CD8-positive, alpha-beta memory T cell (primary cell): ENCODE results near the gene GPR37L1. TPM values are rescaled to one million over a fixed set of nuclear protein-coding genes. Genes with fewer than 3 reads are reported as not detected.

Source experiments
- CTCF ChIA-PET: fragments of 350-600 bp; sonication (Branson Sonifier 250); formaldehyde crosslinking; loops from one replicate; lab custom pipeline; 2021; ENCODE audit warnings: antibody characterized with exemption; lab: Charles Lee
- POLR2A ChIA-PET: fragments of 350-600 bp; sonication (Branson Sonifier 250); formaldehyde crosslinking; loops from one replicate; lab custom pipeline; 2021; ENCODE audit warnings: antibody characterized with exemption; lab: Charles Lee
- DNase-seq, 5 donors: peaks; one replicate each; pipeline versions ENCODE4 v3.0.0 to v3.0.0-alpha.2; 2020 to 2022; ENCODE audit warnings: mixed read lengths in 1 of 5
- H3K27ac ChIP-seq: one replicate; pipeline ENCODE4 v1.7.0; 2013; ENCODE audit warnings: low read depth, mild to moderate bottlenecking, low read length, moderate library complexity
- H3K27me3 ChIP-seq: 2 replicates; pipeline ENCODE4 v1.7.0; 2013; ENCODE audit warnings: low read length, mild to moderate bottlenecking; ENCODE audit not compliant: insufficient read depth, poor library complexity, severe bottlenecking
- H3K36me3 ChIP-seq: 2 replicates; pipeline ENCODE4 v1.7.0; 2013; ENCODE audit warnings: mild to moderate bottlenecking, low read length, moderate library complexity; ENCODE audit not compliant: insufficient read depth
- H3K4me1 ChIP-seq: 2 replicates; pipeline ENCODE4 v1.7.0; 2013; ENCODE audit warnings: mild to moderate bottlenecking, low read length, moderate library complexity; ENCODE audit not compliant: insufficient read depth
- H3K4me3 ChIP-seq: 2 replicates; pipeline ENCODE4 v1.7.0; 2013; ENCODE audit warnings: mild to moderate bottlenecking, low read length
- H3K9me3 ChIP-seq: 2 replicates; pipeline ENCODE4 v1.7.0; 2013; ENCODE audit warnings: mild to moderate bottlenecking, low read length
- H3K27ac Mint-ChIP-seq, 8 donors: one replicate each; pipeline ENCODE4 v1.8.0; 2020 to 2021; ENCODE audit warnings: mixed read lengths in 8 of 8, mild to moderate bottlenecking in 6 of 8, inconsistent platforms in 3 of 8, moderate library complexity in 3 of 8
- H3K27me3 Mint-ChIP-seq, 2 donors: one replicate each; pipeline ENCODE4 v1.8.0; 2020 to 2021; ENCODE audit warnings: mixed read lengths in 2 of 2, mild to moderate bottlenecking in 1 of 2, moderate library complexity in 1 of 2
- H3K36me3 Mint-ChIP-seq, 3 donors: one replicate each; pipeline ENCODE4 v1.8.0; 2020 to 2021; ENCODE audit warnings: mixed read lengths in 3 of 3, inconsistent platforms in 1 of 3, mild to moderate bottlenecking in 1 of 3
- H3K4me1 Mint-ChIP-seq, 3 donors: one replicate each; pipeline ENCODE4 v1.8.0; 2020 to 2021; ENCODE audit warnings: mixed read lengths in 3 of 3, inconsistent platforms in 1 of 3, mild to moderate bottlenecking in 1 of 3
- H3K4me3 Mint-ChIP-seq, 7 donors: one replicate each; pipeline ENCODE4 v1.8.0; 2020 to 2021; ENCODE audit warnings: mixed read lengths in 7 of 7, mild to moderate bottlenecking in 6 of 7, moderate library complexity in 4 of 7, inconsistent platforms in 2 of 7
- H3K9me3 Mint-ChIP-seq, 5 donors: one replicate each; pipeline ENCODE4 v1.8.0; 2020 to 2022; ENCODE audit warnings: mixed read lengths in 5 of 5, mild to moderate bottlenecking in 3 of 5, moderate library complexity in 2 of 5, inconsistent platforms in 1 of 5
- polyA plus RNA-seq: library from polyadenylated mRNA; unstranded; fragments of 300-500 nt; fragmentation: Illumina TruSeq; gene quantifications from one replicate; pipeline ENCODE4 v1.2.3, GENCODE V29; 2021
- total RNA-seq, 2 experiments: library from RNA; stranded (reverse); gene quantifications; one replicate each; pipeline ENCODE4 v1.2.3, GENCODE V29; 2021

GPR37L1 gene
- total and polyA plus RNA-seq, 3 experiments from 2014 or later, result 0.08 TPM; not detected in 2

GRCh38 chr1:202113690-202114300 is 8.9 kb upstream of the GPR37L1 start:
- H3K36me3 ChIP-seq, result no peaks in the 10 kb centered on the region
- no peaks in the 10 kb centered on the region for H3K4me1 ChIP-seq
- Mint-ChIP-seq H3K4me3 (no peak overlapping the region), H3K27me3 (peaks cover 0 to 3% of the 10 kb centered on the region in 2 donors), H3K9me3 (no peaks in the 10 kb centered on the region), H3K36me3 (no peaks in the 10 kb centered on the region), H3K27ac (peak overlapping the region in 1 of 8 donors; percentile 55), H3K4me1 (peaks cover 0 to 8% (median 0%) of the 10 kb centered on the region in 3 donors)
- no peak overlapping the region for H3K4me3 ChIP-seq
- no peaks in the 10 kb centered on the region for H3K9me3 ChIP-seq
- POLR2A ChIA-PET, result no interaction called here
- H3K27me3 ChIP-seq, result no peaks in the 10 kb centered on the region
- no peak for DNase-seq
- no peak overlapping the region for H3K27ac ChIP-seq
- CTCF ChIA-PET, result interaction anchor here (0.6 kb wide), 1 partner anchor 1519 kb away, joined by 3 read pairs; no protein-coding TSS in a partner anchor

- no peak overlapping the region for H3K27ac ChIP-seq
- no peaks in the 10 kb centered on the region for H3K36me3 Mint-ChIP-seq
- no peaks in the 10 kb centered on the region for H3K27me3 ChIP-seq
- no peaks in the 10 kb centered on the region for H3K9me3 Mint-ChIP-seq
- CTCF ChIA-PET, result no interaction called here
- POLR2A ChIA-PET, result no interaction called here
- H3K27ac Mint-ChIP-seq, result no peak overlapping the region
- H3K4me1 Mint-ChIP-seq, result peaks cover 0 to 8% (median 0%) of the 10 kb centered on the region in 3 donors
- H3K27me3 Mint-ChIP-seq, result peaks cover 1 to 2% of the 10 kb centered on the region in 2 donors
- H3K36me3 ChIP-seq, result no peaks in the 10 kb centered on the region
- no peaks in the 10 kb centered on the region for H3K4me1 ChIP-seq
- no peak overlapping the region for H3K4me3 Mint-ChIP-seq
- no peak for DNase-seq
- H3K4me3 ChIP-seq, result no peak overlapping the region
- no peaks in the 10 kb centered on the region for H3K9me3 ChIP-seq
These were observed 6.4 kb upstream of the GPR37L1 start for GRCh38 chr1:202116287-202116686.

GRCh38 chr1:202117898-202118371 is 4.8 kb upstream of the GPR37L1 start:
- H3K27me3 Mint-ChIP-seq, result peaks cover 1 to 9% of the 10 kb centered on the region in 2 donors
- Histone ChIP-seq H3K4me1 (no peaks in the 10 kb centered on the region), H3K27ac (peak overlapping the region; percentile 62), H3K4me3 (no peak overlapping the region), H3K36me3 (no peaks in the 10 kb centered on the region), H3K27me3 (no peaks in the 10 kb centered on the region), H3K9me3 (no peaks in the 10 kb centered on the region)
- no peak for DNase-seq
- ChIA-PET POLR2A (no interaction called here), CTCF (no interaction called here)
- peaks cover 0 to 8% (median 0%) of the 10 kb centered on the region in 3 donors for H3K4me1 Mint-ChIP-seq
- no peaks in the 10 kb centered on the region for H3K9me3 Mint-ChIP-seq
- no peaks in the 10 kb centered on the region for H3K36me3 Mint-ChIP-seq
- no peak overlapping the region for H3K27ac Mint-ChIP-seq
- H3K4me3 Mint-ChIP-seq, result no peak overlapping the region

- Histone ChIP-seq H3K4me1 (no peaks in the 10 kb centered on the region), H3K27ac (no peak overlapping the region), H3K36me3 (no peaks in the 10 kb centered on the region), H3K9me3 (no peaks in the 10 kb centered on the region), H3K4me3 (no peak overlapping the region), H3K27me3 (no peaks in the 10 kb centered on the region)
- Mint-ChIP-seq H3K27ac (no peak overlapping the region), H3K4me1 (no peaks in the 10 kb centered on the region), H3K36me3 (no peaks in the 10 kb centered on the region), H3K4me3 (no peak overlapping the region), H3K9me3 (no peaks in the 10 kb centered on the region), H3K27me3 (peaks cover 10 to 19% of the 10 kb centered on the region in 2 donors)
- CTCF ChIA-PET, result no interaction called here
- DNase-seq, result no peak
- POLR2A ChIA-PET, result no interaction called here
These were observed 1.7 kb upstream of the GPR37L1 start for GRCh38 chr1:202121006-202121405.

- H3K36me3 Mint-ChIP-seq, result no peaks in the 10 kb centered on the region
- H3K4me1 Mint-ChIP-seq, result no peaks in the 10 kb centered on the region
- no peak overlapping the region for H3K4me3 Mint-ChIP-seq
- no peak for DNase-seq
- Histone ChIP-seq H3K9me3 (no peaks in the 10 kb centered on the region), H3K4me3 (no peak overlapping the region), H3K4me1 (no peaks in the 10 kb centered on the region), H3K27ac (no peak overlapping the region), H3K36me3 (no peaks in the 10 kb centered on the region), H3K27me3 (no peaks in the 10 kb centered on the region)
- no peak overlapping the region for H3K27ac Mint-ChIP-seq
- CTCF ChIA-PET, result no interaction called here
- POLR2A ChIA-PET, result no interaction called here
- H3K27me3 Mint-ChIP-seq, result peaks cover 15 to 28% of the 10 kb centered on the region in 2 donors
- no peaks in the 10 kb centered on the region for H3K9me3 Mint-ChIP-seq
These were observed 658 bp downstream of the GPR37L1 start for GRCh38 chr1:202123336-202123813.

- no peak overlapping the region for H3K27ac Mint-ChIP-seq
- Histone ChIP-seq H3K36me3 (no peaks in the 10 kb centered on the region), H3K4me1 (no peaks in the 10 kb centered on the region), H3K27ac (no peak overlapping the region), H3K4me3 (no peak overlapping the region), H3K9me3 (no peaks in the 10 kb centered on the region), H3K27me3 (no peaks in the 10 kb centered on the region)
- H3K4me3 Mint-ChIP-seq, result no peak overlapping the region
- H3K9me3 Mint-ChIP-seq, result no peaks in the 10 kb centered on the region
- CTCF ChIA-PET, result no interaction called here
- no peak for DNase-seq
- no peaks in the 10 kb centered on the region for H3K36me3 Mint-ChIP-seq
- POLR2A ChIA-PET, result no interaction called here
- peaks cover 15 to 28% of the 10 kb centered on the region in 2 donors for H3K27me3 Mint-ChIP-seq
- H3K4me1 Mint-ChIP-seq, result no peaks in the 10 kb centered on the region
These were observed 1.4 kb downstream of the GPR37L1 start for GRCh38 chr1:202124142-202124541.

GRCh38 chr1:202125611-202126010 is 2.9 kb downstream of the GPR37L1 start:
- H3K4me1 Mint-ChIP-seq, result no peaks in the 10 kb centered on the region
- no peaks in the 10 kb centered on the region for H3K9me3 Mint-ChIP-seq
- H3K27ac ChIP-seq, result no peak overlapping the region
- H3K27me3 ChIP-seq, result no peaks in the 10 kb centered on the region
- no peak overlapping the region for H3K4me3 Mint-ChIP-seq
- CTCF ChIA-PET, result interaction anchor here (1.9 kb wide), 1 partner anchor 9 kb away, joined by 12 read pairs; no protein-coding TSS in a partner anchor
- H3K36me3 Mint-ChIP-seq, result no peaks in the 10 kb centered on the region
- no peak for DNase-seq
- H3K27ac Mint-ChIP-seq, result no peak overlapping the region
- peaks cover 15 to 28% of the 10 kb centered on the region in 2 donors for H3K27me3 Mint-ChIP-seq
- no peaks in the 10 kb centered on the region for H3K4me1 ChIP-seq
- H3K9me3 ChIP-seq, result no peaks in the 10 kb centered on the region
- no peak overlapping the region for H3K4me3 ChIP-seq
- POLR2A ChIA-PET, result no interaction called here
- H3K36me3 ChIP-seq, result no peaks in the 10 kb centered on the region

GRCh38 chr1:202126426-202126825 is 3.7 kb downstream of the GPR37L1 start:
- no peaks in the 10 kb centered on the region for H3K36me3 Mint-ChIP-seq
- no peaks in the 10 kb centered on the region for H3K27me3 ChIP-seq
- POLR2A ChIA-PET, result no interaction called here
- no peaks in the 10 kb centered on the region for H3K9me3 ChIP-seq
- no peak overlapping the region for H3K4me3 Mint-ChIP-seq
- no peaks in the 10 kb centered on the region for H3K4me1 ChIP-seq
- H3K4me1 Mint-ChIP-seq, result no peaks in the 10 kb centered on the region
- H3K4me3 ChIP-seq, result no peak overlapping the region
- H3K9me3 Mint-ChIP-seq, result no peaks in the 10 kb centered on the region
- DNase-seq, result no peak
- peaks cover 14 to 24% of the 10 kb centered on the region in 2 donors for H3K27me3 Mint-ChIP-seq
- H3K27ac ChIP-seq, result no peak overlapping the region
- CTCF ChIA-PET, result interaction anchor here (1.9 kb wide), 1 partner anchor 9 kb away, joined by 12 read pairs; no protein-coding TSS in a partner anchor
- H3K27ac Mint-ChIP-seq, result no peak overlapping the region
- H3K36me3 ChIP-seq, result no peaks in the 10 kb centered on the region
